Panc1 (cell line): ENCODE results near the gene BMP8B.
"Not testable (repeated sequence)": the region's sequence is repeated elsewhere in the genome, so short reads cannot be mapped to it uniquely, and the experiment has no call there.

Experiments
- CTCF ChIP-seq: fragments of 450-650 bp; IDR thresholded peaks from 2 replicates; pipeline ENCODE4 v1.5.1; 2017; ENCODE audit warnings: mild to moderate bottlenecking
- SIN3A ChIP-seq: IDR thresholded peaks from 2 replicates; pipeline ENCODE4 v1.6.1; 2012; ENCODE audit warnings: low read depth, mild to moderate bottlenecking, low read length, moderate library complexity, borderline replicate concordance; ENCODE audit not compliant: insufficient read depth
- TCF7L2 ChIP-seq: IDR thresholded peaks from 2 replicates; pipeline ENCODE4 v1.6.1; 2011; ENCODE audit warnings: mild to moderate bottlenecking, low read depth, low read length, inconsistent platforms

GRCh38 chr1:39771022-39771532 is 17.6 kb downstream of the BMP8B start, which contains the start of gene OXCT2:
- TF ChIP-seq CTCF, SIN3A, TCF7L2: not testable (repeated sequence)
